Brain microvascular endothelial cell (primary cell): ENCODE results near the gene OVCH1.

Experiments
- DNase-seq: peaks from one replicate; pipeline ENCODE4 v3.0.0-alpha.2; 2020
- H3K27ac ChIP-seq: fragments of 250-450 bp; sonication (Bioruptor Pico); 2 replicates; pipeline ENCODE4 v1.5.1; 2020; ENCODE audit warnings: mild to moderate bottlenecking, moderate library complexity
- H3K27me3 ChIP-seq: fragments of 250-450 bp; sonication (Bioruptor Pico); replicated peaks from 2 replicates; pipeline ENCODE4 v1.5.1; 2020; ENCODE audit warnings: mild to moderate bottlenecking
- H3K36me3 ChIP-seq: fragments of 250-450 bp; sonication (Bioruptor Pico); replicated peaks from 2 replicates; pipeline ENCODE4 v1.5.1; 2020; ENCODE audit warnings: mild to moderate bottlenecking
- H3K4me3 ChIP-seq: 2 replicates; pipeline ENCODE4 v1.5.1; 2011; ENCODE audit warnings: low read depth, mild to moderate bottlenecking, control low read depth, low read length, moderate library complexity
- in situ Hi-C: cut with HindIII; loops from 2 replicates; pipeline ENCODE4 v1.10.0; 2017; ENCODE audit warnings: low sequenced_read_pairs, low pct_ligation_motif_present
- TF ChIP-seq, protein P1 (sequence below): IDR thresholded peaks from 2 replicates; pipeline ENCODE4 v1.5.1; 2011; ENCODE audit warnings: low read depth, mild to moderate bottlenecking, moderate library complexity, low read length, control low read depth, inconsistent platforms; ENCODE audit errors: missing control alignments

Gene OVCH1

DNA sequence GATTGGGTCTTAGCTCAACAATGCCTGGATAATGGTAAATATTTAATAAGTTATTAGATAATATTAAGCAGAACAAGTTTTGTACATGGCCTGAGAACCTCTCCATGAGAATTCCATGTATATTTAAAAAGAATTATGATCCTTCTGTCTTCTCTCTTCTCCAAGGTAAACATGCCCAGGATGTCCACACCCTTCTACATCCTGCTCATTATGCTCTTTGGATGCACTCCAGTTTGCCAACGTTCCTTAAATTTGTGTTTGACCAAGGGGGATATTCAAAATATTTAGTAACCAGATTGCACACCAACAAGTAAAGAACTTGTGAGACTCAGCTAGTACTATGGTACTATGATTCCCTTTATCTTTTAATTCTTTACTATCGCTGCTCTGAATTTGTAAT is 71.8 kb downstream of the OVCH1 start:
- Histone ChIP-seq H3K27me3 (no peaks in the 10 kb centered on the region), H3K27ac (no peak overlapping the region), H3K4me3 (no peak overlapping the region), H3K36me3 (no peaks in the 10 kb centered on the region)
- DNase-seq = no peak
- in situ Hi-C loops = no loop called here
- TF ChIP-seq, protein P1, sequence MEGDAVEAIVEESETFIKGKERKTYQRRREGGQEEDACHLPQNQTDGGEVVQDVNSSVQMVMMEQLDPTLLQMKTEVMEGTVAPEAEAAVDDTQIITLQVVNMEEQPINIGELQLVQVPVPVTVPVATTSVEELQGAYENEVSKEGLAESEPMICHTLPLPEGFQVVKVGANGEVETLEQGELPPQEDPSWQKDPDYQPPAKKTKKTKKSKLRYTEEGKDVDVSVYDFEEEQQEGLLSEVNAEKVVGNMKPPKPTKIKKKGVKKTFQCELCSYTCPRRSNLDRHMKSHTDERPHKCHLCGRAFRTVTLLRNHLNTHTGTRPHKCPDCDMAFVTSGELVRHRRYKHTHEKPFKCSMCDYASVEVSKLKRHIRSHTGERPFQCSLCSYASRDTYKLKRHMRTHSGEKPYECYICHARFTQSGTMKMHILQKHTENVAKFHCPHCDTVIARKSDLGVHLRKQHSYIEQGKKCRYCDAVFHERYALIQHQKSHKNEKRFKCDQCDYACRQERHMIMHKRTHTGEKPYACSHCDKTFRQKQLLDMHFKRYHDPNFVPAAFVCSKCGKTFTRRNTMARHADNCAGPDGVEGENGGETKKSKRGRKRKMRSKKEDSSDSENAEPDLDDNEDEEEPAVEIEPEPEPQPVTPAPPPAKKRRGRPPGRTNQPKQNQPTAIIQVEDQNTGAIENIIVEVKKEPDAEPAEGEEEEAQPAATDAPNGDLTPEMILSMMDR = no peak

DNA sequence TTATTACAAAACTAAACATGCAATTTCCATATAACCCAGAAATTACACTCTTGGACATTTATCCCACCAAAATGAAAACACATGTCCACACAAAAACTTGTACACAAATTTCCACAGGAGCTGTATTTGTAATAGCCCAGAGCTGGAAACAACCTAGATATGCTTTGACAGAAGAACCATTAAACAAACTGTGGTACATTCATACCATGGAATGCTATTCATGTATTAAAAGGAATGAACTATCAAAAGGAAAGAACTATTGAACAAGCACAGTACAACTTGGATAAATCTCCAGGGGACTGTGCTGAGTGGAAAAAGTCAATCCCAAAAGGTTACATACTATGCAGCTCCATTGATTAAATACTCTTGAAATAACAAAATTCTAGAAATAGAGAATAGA is 80.7 kb downstream of the OVCH1 start:
- no peaks in the 10 kb centered on the region for H3K36me3 ChIP-seq
- DNase-seq = no peak
- H3K4me3 ChIP-seq = no peak overlapping the region
- in situ Hi-C loops = no loop called here
- H3K27ac ChIP-seq = no peak overlapping the region
- TF ChIP-seq, protein P1 = no peak
- H3K27me3 ChIP-seq = no peaks in the 10 kb centered on the region

DNA sequence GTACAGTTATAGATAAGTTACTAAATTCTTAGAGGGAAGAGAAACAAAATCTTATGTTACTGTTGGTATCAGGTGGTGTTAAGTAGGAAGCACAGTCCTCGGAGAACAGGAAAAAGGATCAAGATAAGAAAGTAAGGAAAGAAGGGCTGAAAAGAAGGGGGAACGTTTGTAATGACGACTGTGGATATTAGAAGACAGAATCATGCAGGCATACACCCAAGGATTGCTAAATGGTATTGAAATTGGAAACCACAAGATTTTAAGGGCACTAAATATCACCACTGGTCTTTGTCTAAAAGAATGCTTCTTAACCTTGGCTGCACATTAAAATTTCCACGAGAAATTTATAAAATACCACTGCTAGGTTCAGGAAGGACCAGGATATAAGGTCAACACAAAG is 82.4 kb downstream of the OVCH1 start:
- TF ChIP-seq, protein P1 = no peak
- in situ Hi-C loops = no loop called here
- no peak for DNase-seq

DNA sequence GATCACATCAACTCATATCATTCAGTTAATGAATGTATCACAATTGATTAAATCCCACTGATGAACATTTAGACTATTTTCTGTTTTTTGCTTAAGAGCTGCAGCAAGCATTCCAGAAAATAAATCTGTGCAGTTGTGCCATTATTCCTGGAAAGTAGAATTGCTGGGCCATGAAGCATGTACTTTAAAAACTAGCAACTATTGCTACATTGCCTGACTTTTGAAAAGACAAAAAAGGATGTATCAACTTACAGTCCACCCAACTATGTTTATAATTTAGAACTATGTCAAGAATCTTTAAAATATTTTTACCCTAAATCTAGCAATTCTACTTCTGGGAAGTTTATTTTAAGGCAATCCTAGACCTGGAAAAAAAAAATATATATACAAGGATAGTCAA is 83.1 kb downstream of the OVCH1 start:
- H3K4me3 ChIP-seq = no peak overlapping the region
- in situ Hi-C loops = no loop called here
- TF ChIP-seq, protein P1 = no peak
- H3K27me3 ChIP-seq = no peaks in the 10 kb centered on the region
- H3K36me3 ChIP-seq = no peaks in the 10 kb centered on the region
- no peak for DNase-seq
- H3K27ac ChIP-seq = no peak overlapping the region

More for the DNA sequence above, 82.4 kb downstream of the OVCH1 start:
- no peaks in the 10 kb centered on the region for H3K27me3 ChIP-seq
- no peak overlapping the region for H3K4me3 ChIP-seq
- H3K36me3 ChIP-seq = no peaks in the 10 kb centered on the region
- H3K27ac ChIP-seq = no peak overlapping the region

DNA sequence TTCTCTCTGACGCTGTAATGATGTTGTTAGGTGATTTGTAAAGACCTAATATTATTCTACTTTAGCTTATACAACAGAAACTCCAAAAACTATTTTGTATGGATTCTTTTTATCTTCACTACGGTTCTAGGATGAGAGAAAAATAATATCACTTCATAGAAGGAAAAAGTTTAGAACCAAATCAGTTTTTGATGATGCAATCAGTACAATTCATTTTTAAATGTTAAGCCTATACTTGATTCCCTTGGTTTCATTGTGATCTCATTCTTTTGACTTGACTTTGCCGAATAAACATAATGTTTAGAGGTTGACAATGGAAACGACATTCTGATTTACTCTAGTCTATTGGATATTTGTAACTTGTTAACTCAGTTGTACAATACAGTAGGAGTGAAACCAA is 91.9 kb downstream of the OVCH1 start:
- no peak overlapping the region for H3K4me3 ChIP-seq
- in situ Hi-C loops = no loop called here
- no peaks in the 10 kb centered on the region for H3K36me3 ChIP-seq
- H3K27me3 ChIP-seq = no peaks in the 10 kb centered on the region
- TF ChIP-seq, protein P1 = no peak
- H3K27ac ChIP-seq = no peak overlapping the region
- no peak for DNase-seq

DNA sequence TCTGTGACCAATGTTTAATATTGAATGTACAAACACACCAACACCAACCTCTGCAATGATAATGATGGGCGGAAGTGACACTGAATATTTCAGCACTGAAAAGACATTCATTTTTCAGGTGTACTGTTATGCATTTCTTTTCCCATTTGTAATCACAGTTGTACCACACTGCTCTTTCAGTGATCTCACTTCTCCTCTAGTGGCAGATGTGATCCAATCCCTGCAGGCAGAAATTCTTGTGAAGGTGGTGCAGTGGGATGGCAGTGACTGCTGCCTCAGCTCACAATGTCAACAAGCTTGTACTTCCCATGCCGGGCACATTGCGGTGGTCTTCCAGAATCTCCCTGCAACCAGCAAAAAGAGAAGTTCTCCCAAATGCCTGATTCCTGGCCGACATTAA is 93.5 kb downstream of the OVCH1 start:
- TF ChIP-seq, protein P1 = no peak
- no peak overlapping the region for H3K27ac ChIP-seq
- H3K4me3 ChIP-seq = no peak overlapping the region
- H3K27me3 ChIP-seq = no peaks in the 10 kb centered on the region
- DNase-seq = no peak
- in situ Hi-C loops = no loop called here
- no peaks in the 10 kb centered on the region for H3K36me3 ChIP-seq
